SKM-1 treated with dmso at 0.1 percent for 144 hours (cell line): ENCODE measurements around the gene KLF7.

Source experiments
- DNase-seq: peaks from one replicate; lab custom pipeline; 2025; ENCODE audit not compliant: unreplicated experiment; lab: John Stamatoyannopoulos, UW

Gene KLF7

GRCh38 chr2:207097278-207097677 lies 68.5 kb downstream of the KLF7 start:
- DNase-seq, result no peak

GRCh38 chr2:207095963-207096362 lies 69.8 kb downstream of the KLF7 start:
- DNase-seq, result no peak

- DNase-seq, result no peak
Observed at GRCh38 chr2:207093234-207093633, 72.5 kb downstream of the KLF7 start.

- no peak for DNase-seq
Observed at GRCh38 chr2:207092818-207093217, 72.9 kb downstream of the KLF7 start.

- DNase-seq, result no peak
Observed at GRCh38 chr2:207091928-207092327, 73.8 kb downstream of the KLF7 start.

- no peak for DNase-seq
Observed at GRCh38 chr2:207091176-207091575, 74.6 kb downstream of the KLF7 start.

GRCh38 chr2:207090389-207090788 lies 75.4 kb downstream of the KLF7 start:
- DNase-seq, result no peak

GRCh38 chr2:207088839-207089238 lies 76.9 kb downstream of the KLF7 start:
- no peak for DNase-seq

GRCh38 chr2:207088276-207088675 lies 77.5 kb downstream of the KLF7 start:
- no peak for DNase-seq

GRCh38 chr2:207087046-207087902 lies 78.5 kb downstream of the KLF7 start:
- DNase-seq, result no peak

- no peak for DNase-seq
Observed at GRCh38 chr2:207086136-207086535, 79.6 kb downstream of the KLF7 start.

- DNase-seq, result no peak
Observed at GRCh38 chr2:207085110-207085509, 80.6 kb downstream of the KLF7 start.

- DNase-seq, result no peak
Observed at GRCh38 chr2:207083361-207084110, 82.2 kb downstream of the KLF7 start.

- no peak for DNase-seq
Observed at GRCh38 chr2:207082619-207083018, 83.1 kb downstream of the KLF7 start.

- DNase-seq, result no peak
Observed at GRCh38 chr2:207078186-207078798, 87.5 kb downstream of the KLF7 start.

GRCh38 chr2:207077266-207077665 lies 88.5 kb downstream of the KLF7 start:
- no peak for DNase-seq

GRCh38 chr2:207075456-207075855 lies 90.3 kb downstream of the KLF7 start:
- DNase-seq, result no peak

- DNase-seq, result no peak
Observed at GRCh38 chr2:207073801-207074678, 91.7 kb downstream of the KLF7 start.

GRCh38 chr2:207073412-207073800 lies 92.3 kb downstream of the KLF7 start:
- DNase-seq, result no peak

- peak; percentile 12 for DNase-seq
Observed at GRCh38 chr2:207072571-207072970, 93.2 kb downstream of the KLF7 start.

- no peak for DNase-seq
Observed at GRCh38 chr2:207071820-207072219, 93.9 kb downstream of the KLF7 start.
